HG03045 (cell line): Measurements from ENCODE around the gene SLC22A15.
A peak's percentile ranks its signal among the peaks of the same experiment; 100 is the strongest.

Experiments
- ATAC-seq: cut with Tn5 transposase; IDR thresholded peaks from one replicate; pipeline ENCODE4 v1.9.1; 2021; ENCODE audit warnings: mild to moderate bottlenecking, moderate library complexity; ENCODE audit not compliant: unreplicated experiment

SLC22A15 gene

DNA sequence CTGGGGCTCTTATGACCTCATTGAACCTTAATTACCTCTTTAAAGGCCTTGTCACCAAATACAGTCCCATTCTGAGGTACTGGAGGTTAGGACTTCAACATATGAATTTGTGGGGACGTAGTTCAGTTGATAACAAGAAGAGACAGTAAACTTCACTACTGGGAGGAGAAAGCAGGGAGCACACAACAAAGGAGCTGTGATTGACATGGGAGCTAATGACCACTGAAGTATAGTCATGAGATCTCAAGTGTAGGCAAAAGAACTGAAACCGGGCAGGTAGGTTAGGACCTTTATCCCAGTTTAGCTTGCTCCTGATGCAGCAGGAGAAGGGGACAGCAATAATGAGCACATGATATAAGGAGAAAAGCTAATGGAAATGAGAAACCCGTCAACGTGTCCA is 123.1 kb downstream of the SLC22A15 start:
- no peak for ATAC-seq

DNA sequence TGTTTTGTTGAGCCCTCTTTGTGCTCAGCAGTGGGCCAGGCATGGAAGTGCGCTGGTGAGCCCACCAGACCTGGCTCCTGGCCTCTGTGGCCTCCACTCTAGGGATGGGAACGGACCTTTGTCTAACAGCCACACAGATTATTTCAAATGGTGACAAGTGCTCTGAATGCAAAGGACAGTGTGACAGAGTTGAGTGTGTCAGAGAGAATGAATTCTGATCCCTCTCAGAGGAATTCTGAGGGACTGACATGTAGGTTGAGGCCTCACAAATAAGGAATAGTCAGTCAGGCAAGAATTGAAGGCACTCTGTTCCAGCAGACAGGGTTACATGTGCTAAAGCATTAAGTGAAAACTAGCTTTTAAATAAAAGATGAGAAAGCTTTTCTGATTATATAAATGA is 123.6 kb downstream of the SLC22A15 start:
- no peak for ATAC-seq

- ATAC-seq, result no peak
Observed at GRCh38 chr1:116104667-116105066, 128.4 kb downstream of the SLC22A15 start.

GRCh38 chr1:116105996-116106395 is 129.7 kb downstream of the SLC22A15 start:
- ATAC-seq, result no peak

GRCh38 chr1:116106646-116107045 is 130.3 kb downstream of the SLC22A15 start:
- ATAC-seq, result no peak

DNA sequence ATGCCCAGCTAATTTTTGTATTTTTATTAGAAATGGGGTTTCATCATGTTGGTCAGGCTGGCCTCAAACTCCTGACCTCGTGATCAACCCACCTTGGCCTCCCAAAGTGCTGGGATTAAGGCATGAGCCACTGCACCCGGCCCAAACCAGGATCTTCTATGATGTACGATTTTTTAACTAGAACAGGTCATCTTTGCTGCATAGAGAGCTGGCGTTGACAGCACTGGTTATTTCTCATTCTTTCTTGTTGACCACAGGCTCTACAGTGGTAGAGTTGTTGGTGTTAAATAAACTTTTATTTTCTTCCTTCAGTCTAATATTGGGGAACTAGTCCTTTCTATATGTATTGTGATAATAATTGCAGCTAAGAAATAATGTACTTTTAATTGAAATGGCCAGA is 131.1 kb downstream of the SLC22A15 start:
- ATAC-seq, result no peak

DNA sequence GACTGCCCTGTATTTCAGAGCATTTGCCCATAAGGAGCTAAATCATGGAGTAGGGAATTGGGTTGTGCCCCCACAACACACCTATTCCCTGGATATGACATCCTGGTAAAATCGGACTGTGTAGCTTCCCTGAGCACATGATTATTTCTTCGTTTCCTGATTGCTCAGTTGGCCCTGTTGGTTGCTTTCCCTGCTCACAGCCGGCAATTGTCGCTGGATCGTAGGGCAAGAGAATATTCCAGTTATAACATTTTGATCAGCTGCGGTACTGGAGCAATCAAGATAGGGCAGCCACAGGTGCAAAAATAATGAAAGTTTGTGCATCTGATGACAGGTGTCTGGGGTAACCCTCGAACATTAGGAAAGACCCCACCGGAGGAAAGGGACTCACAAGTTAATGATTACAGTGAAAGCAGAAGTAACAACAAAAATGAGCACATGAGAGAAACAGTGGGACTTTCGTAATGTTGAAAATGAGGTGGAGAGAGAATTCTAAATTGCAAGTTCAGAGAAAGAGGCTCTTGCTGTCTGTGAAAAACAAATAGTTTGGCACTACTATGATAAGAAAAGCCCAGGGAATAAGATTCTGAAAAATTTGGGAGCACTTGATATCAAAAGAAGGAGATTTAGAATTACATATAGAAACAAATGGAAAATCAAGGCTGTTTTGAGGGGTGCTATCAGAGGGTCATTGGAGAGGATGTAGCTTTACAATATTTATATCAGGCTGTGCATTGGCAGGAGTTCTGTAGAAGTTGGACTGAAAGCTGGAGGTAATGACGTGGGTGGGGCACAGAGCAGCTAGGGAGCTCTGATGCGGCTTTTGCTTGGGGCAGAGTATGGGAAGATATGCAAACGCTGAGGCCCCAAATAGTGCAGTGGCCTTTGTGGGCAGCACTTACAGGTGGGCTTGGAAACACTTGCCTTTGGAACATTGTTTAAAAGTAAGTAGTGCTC is 134.5 kb downstream of the SLC22A15 start, which contains the start of gene MAB21L3:
MAB21L3 (plus strand) TSS at position 833 of the 957 bp plus-strand sequence. CDS start 1,217 bp downstream, outside the sequence.
- ATAC-seq, result peak; percentile 65

- ATAC-seq, result no peak
Observed at GRCh38 chr1:116111524-116112021, 135.3 kb downstream of the SLC22A15 start.

GRCh38 chr1:116112388-116113140 is 136.3 kb downstream of the SLC22A15 start:
- no peak for ATAC-seq

GRCh38 chr1:116113615-116114014 is 137.3 kb downstream of the SLC22A15 start:
- ATAC-seq, result no peak

GRCh38 chr1:116115476-116116439 is 139.4 kb downstream of the SLC22A15 start:
- ATAC-seq, result no peak

- ATAC-seq, result no peak
Observed at GRCh38 chr1:116118471-116118870, 142.2 kb downstream of the SLC22A15 start.
